ENCODE measurements around the gene HSPB9.

Gene HSPB9

DNA sequence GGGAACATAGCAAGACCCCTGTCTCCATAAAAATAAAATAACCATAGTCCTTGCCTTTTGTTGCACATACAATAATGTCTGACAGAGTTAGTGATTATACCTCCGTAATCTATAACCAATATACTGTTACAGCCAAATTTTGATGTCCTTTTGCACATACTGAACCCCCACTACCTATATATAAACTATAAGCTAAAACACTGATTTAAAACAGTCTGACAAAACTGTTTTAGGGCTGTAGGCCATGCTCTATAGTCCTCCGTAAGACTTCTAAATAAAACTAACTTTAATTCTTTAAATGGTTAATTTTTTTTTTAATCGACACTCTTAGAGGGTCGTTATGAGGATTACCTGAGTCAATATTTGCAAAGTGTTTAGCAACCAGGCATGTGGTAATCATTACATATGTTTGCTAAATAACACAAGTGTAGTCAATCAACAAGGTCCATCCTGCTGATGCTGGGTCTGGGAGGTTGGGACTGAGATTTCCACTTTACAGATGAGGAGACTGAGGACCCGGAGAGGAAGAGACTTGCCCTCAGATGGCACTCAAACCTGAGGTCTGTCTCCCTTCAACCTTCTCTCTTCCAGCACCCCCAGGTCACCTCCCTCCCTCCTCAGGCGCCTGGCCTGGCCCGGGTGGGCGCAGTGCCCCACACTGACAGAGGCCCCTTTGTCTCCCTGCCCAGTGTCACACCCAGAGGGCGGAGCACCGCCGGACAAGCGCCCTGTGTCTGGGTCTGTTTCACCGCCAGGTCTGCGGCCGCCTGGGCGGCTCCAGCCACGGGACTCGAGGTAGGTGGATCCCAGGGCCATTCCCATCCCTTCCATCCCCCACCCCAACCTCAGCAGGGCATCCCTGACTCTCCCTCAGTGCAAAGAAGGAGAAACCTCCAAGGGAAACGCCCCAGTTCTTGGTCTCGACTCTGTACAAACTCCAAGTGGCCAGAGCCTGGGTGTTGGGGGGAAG is 34.6 kb upstream of the HSPB9 start:
- no peak for ATAC-seq
- TF ChIP-seq ZNF70 (CRISPR knock-in tag; IDR thresholded peaks at IDR 0.05) (no peak), ZNF8 (CRISPR knock-in tag; IDR thresholded peaks at IDR 0.05) (no peak), SNAI2 (CRISPR knock-in tag; IDR thresholded peaks at IDR 0.05) (no peak), ZFP3 (CRISPR knock-in tag; IDR thresholded peaks at IDR 0.05) (no peak), TCF4 (CRISPR knock-in tag; IDR thresholded peaks at IDR 0.05; ENCODE audit: borderline replicate concordance) (no peak), ISL1 (CRISPR knock-in tag; IDR thresholded peaks at IDR 0.05) (no peak)
- TF ChIP-seq, protein P1, sequence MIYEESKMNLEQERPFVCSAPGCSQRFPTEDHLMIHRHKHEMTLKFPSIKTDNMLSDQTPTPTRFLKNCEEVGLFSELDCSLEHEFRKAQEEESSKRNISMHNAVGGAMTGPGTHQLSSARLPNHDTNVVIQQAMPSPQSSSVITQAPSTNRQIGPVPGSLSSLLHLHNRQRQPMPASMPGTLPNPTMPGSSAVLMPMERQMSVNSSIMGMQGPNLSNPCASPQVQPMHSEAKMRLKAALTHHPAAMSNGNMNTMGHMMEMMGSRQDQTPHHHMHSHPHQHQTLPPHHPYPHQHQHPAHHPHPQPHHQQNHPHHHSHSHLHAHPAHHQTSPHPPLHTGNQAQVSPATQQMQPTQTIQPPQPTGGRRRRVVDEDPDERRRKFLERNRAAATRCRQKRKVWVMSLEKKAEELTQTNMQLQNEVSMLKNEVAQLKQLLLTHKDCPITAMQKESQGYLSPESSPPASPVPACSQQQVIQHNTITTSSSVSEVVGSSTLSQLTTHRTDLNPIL (CRISPR knock-in tag; IDR thresholded peaks at IDR 0.05; ENCODE audit: low read depth): no peak

DNA sequence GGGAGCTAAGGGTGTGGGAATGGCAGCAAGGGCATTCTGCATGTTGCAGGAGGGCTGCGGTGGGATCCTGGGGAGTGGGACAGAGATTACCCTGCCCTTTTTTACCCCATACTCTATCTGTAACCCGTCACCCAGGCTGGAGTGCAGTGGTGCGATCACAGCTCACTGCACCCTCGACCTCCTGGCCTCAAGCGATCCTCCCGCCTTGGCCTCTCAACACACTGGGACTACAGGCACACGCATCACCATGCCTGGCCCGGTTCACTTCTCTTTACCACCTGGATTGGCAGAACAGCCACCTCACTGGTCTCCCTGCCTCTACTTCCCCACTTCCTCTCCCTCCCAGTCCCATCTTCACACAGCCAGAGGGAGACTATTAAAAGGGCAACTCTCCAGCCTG is 33.9 kb upstream of the HSPB9 start:
- TF ChIP-seq, protein P2, sequence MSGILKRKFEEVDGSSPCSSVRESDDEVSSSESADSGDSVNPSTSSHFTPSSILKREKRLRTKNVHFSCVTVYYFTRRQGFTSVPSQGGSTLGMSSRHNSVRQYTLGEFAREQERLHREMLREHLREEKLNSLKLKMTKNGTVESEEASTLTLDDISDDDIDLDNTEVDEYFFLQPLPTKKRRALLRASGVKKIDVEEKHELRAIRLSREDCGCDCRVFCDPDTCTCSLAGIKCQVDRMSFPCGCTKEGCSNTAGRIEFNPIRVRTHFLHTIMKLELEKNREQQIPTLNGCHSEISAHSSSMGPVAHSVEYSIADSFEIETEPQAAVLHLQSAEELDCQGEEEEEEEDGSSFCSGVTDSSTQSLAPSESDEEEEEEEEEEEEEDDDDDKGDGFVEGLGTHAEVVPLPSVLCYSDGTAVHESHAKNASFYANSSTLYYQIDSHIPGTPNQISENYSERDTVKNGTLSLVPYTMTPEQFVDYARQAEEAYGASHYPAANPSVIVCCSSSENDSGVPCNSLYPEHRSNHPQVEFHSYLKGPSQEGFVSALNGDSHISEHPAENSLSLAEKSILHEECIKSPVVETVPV (CRISPR knock-in tag; IDR thresholded peaks at IDR 0.05): no peak
- no peak for TF ChIP-seq ZC3H10 (CRISPR knock-in tag; IDR thresholded peaks at IDR 0.05)
- no peak for TF ChIP-seq BACH2 (CRISPR knock-in tag; IDR thresholded peaks at IDR 0.05; ENCODE audit: borderline replicate concordance)
- no peak for TF ChIP-seq ESRRG (CRISPR knock-in tag; IDR thresholded peaks at IDR 0.05)
- ATAC-seq: no peak

DNA sequence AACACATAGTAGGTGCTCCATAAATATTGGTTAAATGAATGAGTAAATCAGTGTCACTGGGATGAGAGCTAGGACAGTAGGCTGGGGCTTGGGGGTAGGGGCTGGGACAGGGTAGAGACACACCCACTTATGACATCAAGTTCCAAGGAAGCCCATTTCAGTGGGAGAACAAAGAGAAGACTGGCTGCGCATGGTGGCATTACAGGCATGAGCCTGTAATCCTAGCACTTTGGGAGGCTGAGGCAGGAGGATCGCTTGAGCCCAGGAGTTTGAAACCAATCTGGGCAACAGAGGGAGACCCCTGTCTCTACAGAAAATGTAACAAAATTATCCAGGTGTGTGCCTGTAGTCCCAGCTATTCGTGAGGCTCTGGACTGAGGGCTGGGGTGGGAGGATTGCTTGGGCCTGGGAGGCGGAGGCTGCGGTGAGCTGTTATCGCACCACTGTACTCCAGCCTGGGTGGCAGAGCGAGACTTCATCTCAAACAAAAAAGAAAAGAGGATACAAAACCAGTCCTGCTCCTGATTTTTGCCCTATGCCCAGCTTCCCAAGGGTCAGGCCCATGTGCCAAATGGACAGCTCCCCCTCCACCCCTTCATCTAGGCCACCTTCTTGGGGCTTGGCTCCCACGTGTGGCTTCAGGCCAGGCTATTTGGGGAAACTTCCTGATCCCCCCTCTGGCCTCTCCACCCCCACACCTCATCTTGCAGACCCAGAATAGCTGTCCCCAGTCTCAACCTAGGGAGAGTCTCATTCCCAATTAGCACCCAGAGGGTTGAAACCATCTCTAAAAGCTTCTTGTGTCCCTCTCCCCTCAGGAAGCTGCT is 31.4 kb upstream of the HSPB9 start:
- ATAC-seq: no peak
- TF ChIP-seq, protein P3, sequence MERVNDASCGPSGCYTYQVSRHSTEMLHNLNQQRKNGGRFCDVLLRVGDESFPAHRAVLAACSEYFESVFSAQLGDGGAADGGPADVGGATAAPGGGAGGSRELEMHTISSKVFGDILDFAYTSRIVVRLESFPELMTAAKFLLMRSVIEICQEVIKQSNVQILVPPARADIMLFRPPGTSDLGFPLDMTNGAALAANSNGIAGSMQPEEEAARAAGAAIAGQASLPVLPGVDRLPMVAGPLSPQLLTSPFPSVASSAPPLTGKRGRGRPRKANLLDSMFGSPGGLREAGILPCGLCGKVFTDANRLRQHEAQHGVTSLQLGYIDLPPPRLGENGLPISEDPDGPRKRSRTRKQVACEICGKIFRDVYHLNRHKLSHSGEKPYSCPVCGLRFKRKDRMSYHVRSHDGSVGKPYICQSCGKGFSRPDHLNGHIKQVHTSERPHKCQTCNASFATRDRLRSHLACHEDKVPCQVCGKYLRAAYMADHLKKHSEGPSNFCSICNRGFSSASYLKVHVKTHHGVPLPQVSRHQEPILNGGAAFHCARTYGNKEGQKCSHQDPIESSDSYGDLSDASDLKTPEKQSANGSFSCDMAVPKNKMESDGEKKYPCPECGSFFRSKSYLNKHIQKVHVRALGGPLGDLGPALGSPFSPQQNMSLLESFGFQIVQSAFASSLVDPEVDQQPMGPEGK (CRISPR knock-in tag; IDR thresholded peaks at IDR 0.05; ENCODE audit: borderline replicate concordance): no peak
- TF ChIP-seq ZNF70 (CRISPR knock-in tag; IDR thresholded peaks at IDR 0.05) (no peak), TCF4 (CRISPR knock-in tag; IDR thresholded peaks at IDR 0.05; ENCODE audit: borderline replicate concordance) (no peak), ISL1 (CRISPR knock-in tag; IDR thresholded peaks at IDR 0.05) (no peak), ZNF8 (CRISPR knock-in tag; IDR thresholded peaks at IDR 0.05) (no peak), GLIS3 (CRISPR knock-in tag; IDR thresholded peaks at IDR 0.05) (no peak)

DNA sequence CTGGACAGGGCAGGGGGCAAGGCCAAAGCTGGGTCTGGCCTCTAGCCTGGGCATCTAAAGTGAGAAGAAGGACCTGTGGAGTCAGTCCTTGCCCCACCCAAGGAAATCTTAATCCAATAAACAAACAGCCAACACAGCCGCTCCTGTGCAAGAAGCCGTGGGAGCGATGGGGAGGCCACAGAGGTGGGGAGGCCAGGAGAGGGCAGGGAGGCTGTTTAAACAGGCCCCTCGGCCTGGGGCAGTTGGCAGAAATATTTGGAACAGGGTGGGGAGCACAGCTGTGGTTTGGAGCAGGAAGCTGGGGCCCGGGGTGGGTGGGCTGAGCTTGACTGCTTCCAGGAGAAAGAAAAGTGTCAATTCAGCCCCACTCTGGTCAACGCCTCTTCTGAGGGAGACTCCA is 29.7 kb upstream of the HSPB9 start:
- TF ChIP-seq, protein P4, sequence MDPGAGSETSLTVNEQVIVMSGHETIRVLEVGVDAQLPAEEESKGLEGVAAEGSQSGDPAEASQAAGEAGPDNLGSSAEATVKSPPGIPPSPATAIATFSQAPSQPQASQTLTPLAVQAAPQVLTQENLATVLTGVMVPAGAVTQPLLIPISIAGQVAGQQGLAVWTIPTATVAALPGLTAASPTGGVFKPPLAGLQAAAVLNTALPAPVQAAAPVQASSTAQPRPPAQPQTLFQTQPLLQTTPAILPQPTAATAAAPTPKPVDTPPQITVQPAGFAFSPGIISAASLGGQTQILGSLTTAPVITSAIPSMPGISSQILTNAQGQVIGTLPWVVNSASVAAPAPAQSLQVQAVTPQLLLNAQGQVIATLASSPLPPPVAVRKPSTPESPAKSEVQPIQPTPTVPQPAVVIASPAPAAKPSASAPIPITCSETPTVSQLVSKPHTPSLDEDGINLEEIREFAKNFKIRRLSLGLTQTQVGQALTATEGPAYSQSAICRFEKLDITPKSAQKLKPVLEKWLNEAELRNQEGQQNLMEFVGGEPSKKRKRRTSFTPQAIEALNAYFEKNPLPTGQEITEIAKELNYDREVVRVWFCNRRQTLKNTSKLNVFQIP (CRISPR knock-in tag; IDR thresholded peaks at IDR 0.05; ENCODE audit: borderline replicate concordance, low read depth): no peak
- TF ChIP-seq OSR1 (CRISPR knock-in tag; IDR thresholded peaks at IDR 0.05) (no peak), ZC3H10 (CRISPR knock-in tag; IDR thresholded peaks at IDR 0.05) (no peak), BACH2 (CRISPR knock-in tag; IDR thresholded peaks at IDR 0.05; ENCODE audit: borderline replicate concordance) (no peak), GLIS3 (CRISPR knock-in tag; IDR thresholded peaks at IDR 0.05) (no peak), ZNF565 (CRISPR knock-in tag; conservative IDR thresholded peaks at IDR 0.05; ENCODE audit: low read depth) (no peak), ESRRG (CRISPR knock-in tag; IDR thresholded peaks at IDR 0.05) (no peak), ISL1 (CRISPR knock-in tag; IDR thresholded peaks at IDR 0.05) (no peak), TOX (CRISPR knock-in tag; IDR thresholded peaks at IDR 0.05; ENCODE audit: borderline replicate concordance) (no peak), TCF4 (CRISPR knock-in tag; IDR thresholded peaks at IDR 0.05; ENCODE audit: borderline replicate concordance) (no peak), ZFP30 (CRISPR knock-in tag; IDR thresholded peaks at IDR 0.05) (no peak), ZFP3 (CRISPR knock-in tag; IDR thresholded peaks at IDR 0.05) (no peak), ZNF8 (CRISPR knock-in tag; IDR thresholded peaks at IDR 0.05) (no peak), PPARA (CRISPR knock-in tag; IDR thresholded peaks at IDR 0.05; ENCODE audit: borderline replicate concordance) (no peak), ZNF70 (CRISPR knock-in tag; IDR thresholded peaks at IDR 0.05) (no peak), RARB (CRISPR knock-in tag; IDR thresholded peaks at IDR 0.05) (no peak), SNAI2 (CRISPR knock-in tag; IDR thresholded peaks at IDR 0.05) (no peak)
- TF ChIP-seq, protein P5, sequence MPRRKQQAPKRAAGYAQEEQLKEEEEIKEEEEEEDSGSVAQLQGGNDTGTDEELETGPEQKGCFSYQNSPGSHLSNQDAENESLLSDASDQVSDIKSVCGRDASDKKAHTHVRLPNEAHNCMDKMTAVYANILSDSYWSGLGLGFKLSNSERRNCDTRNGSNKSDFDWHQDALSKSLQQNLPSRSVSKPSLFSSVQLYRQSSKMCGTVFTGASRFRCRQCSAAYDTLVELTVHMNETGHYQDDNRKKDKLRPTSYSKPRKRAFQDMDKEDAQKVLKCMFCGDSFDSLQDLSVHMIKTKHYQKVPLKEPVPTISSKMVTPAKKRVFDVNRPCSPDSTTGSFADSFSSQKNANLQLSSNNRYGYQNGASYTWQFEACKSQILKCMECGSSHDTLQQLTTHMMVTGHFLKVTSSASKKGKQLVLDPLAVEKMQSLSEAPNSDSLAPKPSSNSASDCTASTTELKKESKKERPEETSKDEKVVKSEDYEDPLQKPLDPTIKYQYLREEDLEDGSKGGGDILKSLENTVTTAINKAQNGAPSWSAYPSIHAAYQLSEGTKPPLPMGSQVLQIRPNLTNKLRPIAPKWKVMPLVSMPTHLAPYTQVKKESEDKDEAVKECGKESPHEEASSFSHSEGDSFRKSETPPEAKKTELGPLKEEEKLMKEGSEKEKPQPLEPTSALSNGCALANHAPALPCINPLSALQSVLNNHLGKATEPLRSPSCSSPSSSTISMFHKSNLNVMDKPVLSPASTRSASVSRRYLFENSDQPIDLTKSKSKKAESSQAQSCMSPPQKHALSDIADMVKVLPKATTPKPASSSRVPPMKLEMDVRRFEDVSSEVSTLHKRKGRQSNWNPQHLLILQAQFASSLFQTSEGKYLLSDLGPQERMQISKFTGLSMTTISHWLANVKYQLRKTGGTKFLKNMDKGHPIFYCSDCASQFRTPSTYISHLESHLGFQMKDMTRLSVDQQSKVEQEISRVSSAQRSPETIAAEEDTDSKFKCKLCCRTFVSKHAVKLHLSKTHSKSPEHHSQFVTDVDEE (CRISPR knock-in tag; IDR thresholded peaks at IDR 0.05): no peak
- TF ChIP-seq, protein P3 (CRISPR knock-in tag; IDR thresholded peaks at IDR 0.05; ENCODE audit: borderline replicate concordance): no peak
- no peak for ATAC-seq
